SK-N-SH treated with all-trans-retinoic acid at 6 μM for 48 hours (cell line): ENCODE data around the gene MRPL2.

Source experiments
- ATAC-seq: fragments of 200-7000 bp; cut with Tn5 transposase; 3 replicates; pipeline ENCODE4 v1.9.1; 2020; ENCODE audit warnings: mild to moderate bottlenecking, moderate library complexity
- BACH2 ChIP-seq: fragments of 250-450 bp; sonication (Bioruptor Pico); IDR thresholded peaks from 2 replicates; pipeline ENCODE4 v1.9.0; 2021; ENCODE audit warnings: mild to moderate bottlenecking, borderline replicate concordance
- CREB5 ChIP-seq: fragments of 250-450 bp; sonication (Bioruptor Pico); IDR thresholded peaks from 2 replicates; pipeline ENCODE4 v1.5.1; 2020; ENCODE audit warnings: low read depth, mild to moderate bottlenecking, moderate library complexity
- CSRNP3 ChIP-seq: fragments of 250-450 bp; sonication (Bioruptor Pico); IDR thresholded peaks from 2 replicates; pipeline ENCODE4 v1.5.1; 2021; ENCODE audit warnings: mild to moderate bottlenecking, moderate library complexity
- GLIS3 ChIP-seq: fragments of 250-450 bp; sonication (Bioruptor Pico); IDR thresholded peaks from 2 replicates; pipeline ENCODE4 v1.5.0; 2020; ENCODE audit warnings: mild to moderate bottlenecking, moderate library complexity
- ISL1 ChIP-seq: fragments of 250-450 bp; sonication (Bioruptor Pico); IDR thresholded peaks from 2 replicates; pipeline ENCODE4 v2.1.2; 2022; ENCODE audit warnings: mild to moderate bottlenecking, moderate library complexity
- OSR1 ChIP-seq: fragments of 250-450 bp; sonication (Bioruptor Pico); IDR thresholded peaks from 2 replicates; pipeline ENCODE4 v1.8.0; 2022; ENCODE audit warnings: moderate library complexity, mild to moderate bottlenecking, inconsistent platforms
- PATZ1 ChIP-seq: fragments of 250-450 bp; sonication (Bioruptor Pico); IDR thresholded peaks from 2 replicates; pipeline ENCODE4 v1.8.0; 2020; ENCODE audit warnings: mild to moderate bottlenecking, moderate library complexity, borderline replicate concordance
- PPARA ChIP-seq: fragments of 250-450 bp; sonication (Bioruptor Pico); IDR thresholded peaks from 2 replicates; pipeline ENCODE4 v1.5.0; 2020; ENCODE audit warnings: mild to moderate bottlenecking, borderline replicate concordance
- RARB ChIP-seq: fragments of 250-450 bp; sonication (Bioruptor Pico); IDR thresholded peaks from 2 replicates; pipeline ENCODE4 v1.8.0; 2021; ENCODE audit warnings: mild to moderate bottlenecking, moderate library complexity
- SNAI2 ChIP-seq: fragments of 250-450 bp; sonication (Bioruptor Pico); IDR thresholded peaks from 2 replicates; pipeline ENCODE4 v1.5.0; 2020; ENCODE audit warnings: mild to moderate bottlenecking, moderate library complexity
- TCF4 ChIP-seq: fragments of 250-450 bp; sonication (Bioruptor Pico); IDR thresholded peaks from 2 replicates; pipeline ENCODE4 v1.8.0; 2021; ENCODE audit warnings: mild to moderate bottlenecking, moderate library complexity, borderline replicate concordance
- TOX ChIP-seq: fragments of 250-450 bp; sonication (Bioruptor Pico); IDR thresholded peaks from 2 replicates; pipeline ENCODE4 v1.8.0; 2021; ENCODE audit warnings: mild to moderate bottlenecking, moderate library complexity, borderline replicate concordance
- TSHZ2 ChIP-seq: fragments of 250-450 bp; sonication (Bioruptor Pico); IDR thresholded peaks from 2 replicates; pipeline ENCODE4 v1.5.0; 2020; ENCODE audit warnings: mild to moderate bottlenecking, moderate library complexity
- ZC3H10 ChIP-seq: fragments of 250-450 bp; sonication (Bioruptor Pico); IDR thresholded peaks from 2 replicates; pipeline ENCODE4 v1.5.1; 2021; ENCODE audit warnings: mild to moderate bottlenecking, moderate library complexity
- ZFP30 ChIP-seq: fragments of 450-650 bp; formaldehyde crosslinking; IDR thresholded peaks from 2 replicates; pipeline ENCODE4 v1.5.0; 2022; ENCODE audit warnings: mild to moderate bottlenecking, moderate library complexity
- ZNF565 ChIP-seq: fragments of 450-650 bp; formaldehyde crosslinking; conservative IDR thresholded peaks from 2 replicates; pipeline ENCODE4 v1.5.0; 2020; ENCODE audit warnings: low read depth, mild to moderate bottlenecking, moderate library complexity
- ZNF70 ChIP-seq: fragments of 450-650 bp; formaldehyde crosslinking; IDR thresholded peaks from 2 replicates; pipeline ENCODE4 v1.5.0; 2020; ENCODE audit warnings: mild to moderate bottlenecking, moderate library complexity

The MRPL2 gene

GRCh38 chr6:43050981-43051380 lies 8.3 kb downstream of the MRPL2 start (continued):
- TF ChIP-seq PPARA (CRISPR knock-in tag) (no peak), ISL1 (CRISPR knock-in tag) (no peak), TOX (CRISPR knock-in tag) (no peak), GLIS3 (CRISPR knock-in tag) (no peak), TCF4 (CRISPR knock-in tag) (no peak), PATZ1 (CRISPR knock-in tag) (no peak), ZC3H10 (CRISPR knock-in tag) (no peak)
- TF ChIP-seq, all 23 proteins: peak for 0

- ATAC-seq = no peak
- TF ChIP-seq SNAI2 (CRISPR knock-in tag) = no peak
- TF ChIP-seq ZNF70 (CRISPR knock-in tag) = no peak
- TF ChIP-seq ZNF565 = no peak
- TF ChIP-seq PATZ1 (CRISPR knock-in tag) = no peak
- no peak for TF ChIP-seq RARB (CRISPR knock-in tag)
- TF ChIP-seq ZC3H10 (CRISPR knock-in tag) = no peak
- no peak for TF ChIP-seq TSHZ2 (CRISPR knock-in tag)
- TF ChIP-seq TCF4 (CRISPR knock-in tag) = no peak
- no peak for TF ChIP-seq CREB5 (CRISPR knock-in tag)
Observed at GRCh38 chr6:43047998-43048397, 11.2 kb downstream of the MRPL2 start.

GRCh38 chr6:43045371-43045930 lies 13.8 kb downstream of the MRPL2 start:
- ATAC-seq = no peak
- TF ChIP-seq CREB5 (CRISPR knock-in tag) (no peak), ZNF70 (CRISPR knock-in tag) (no peak), TCF4 (CRISPR knock-in tag) (no peak), BACH2 (CRISPR knock-in tag) (no peak), ZFP30 (CRISPR knock-in tag) (no peak), TOX (CRISPR knock-in tag) (no peak), OSR1 (CRISPR knock-in tag) (no peak), SNAI2 (CRISPR knock-in tag) (no peak), GLIS3 (CRISPR knock-in tag) (no peak), CSRNP3 (CRISPR knock-in tag) (no peak)
- TF ChIP-seq, all 23 proteins: peak for 0
